SW 1271 (cell line): ENCODE results near the gene MUC20.
"Not testable (repeated sequence)": the region's sequence is repeated elsewhere in the genome, so short reads cannot be mapped to it uniquely, and the experiment has no call there.

ENCODE experiments used
- DNase-seq, 2 experiments: peaks; one replicate each; lab custom pipeline; 2025; lab: John Stamatoyannopoulos, UW

MUC20 gene

DNA sequence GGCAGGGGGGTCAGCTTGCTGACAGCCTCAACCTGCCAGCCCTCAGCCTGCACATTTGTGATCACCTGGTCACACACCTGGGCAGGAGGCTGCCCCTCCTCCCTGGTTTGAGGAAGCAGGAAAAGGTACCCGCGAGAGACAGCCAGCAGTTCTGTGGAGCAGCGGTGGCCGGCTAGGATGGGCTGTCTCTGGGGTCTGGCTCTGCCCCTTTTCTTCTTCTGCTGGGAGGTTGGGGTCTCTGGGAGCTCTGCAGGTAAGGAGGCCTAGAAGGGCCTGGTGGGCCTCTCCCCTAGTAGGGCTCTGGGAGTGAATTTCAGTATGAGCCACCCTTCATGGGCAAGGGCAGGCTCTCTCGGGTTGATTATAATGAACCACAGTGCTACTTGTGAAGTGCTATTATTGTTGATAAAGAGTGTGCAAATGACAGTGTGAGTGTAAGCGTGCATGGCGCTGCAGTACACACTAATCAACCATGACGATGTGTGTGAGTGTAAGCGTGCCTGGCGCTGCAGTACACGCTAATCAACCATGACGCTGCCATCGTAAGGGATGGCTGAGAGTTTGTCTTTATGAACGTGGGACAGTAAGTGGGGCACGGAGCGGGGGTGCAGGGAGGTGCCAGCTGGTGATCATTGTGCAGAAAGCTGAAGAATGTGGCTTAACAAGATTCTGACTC lies at the start of gene MUC20:
MUC20 (plus strand) TSS at position 148 of the 676 bp plus-strand sequence; CDS start at position 178, 30 bp downstream.
- DNase-seq = not testable (repeated sequence)

- DNase-seq = not testable (repeated sequence)
Measured at GRCh38 chr3:195671283-195671682, 49.5 kb upstream of the MUC20 start.

DNA sequence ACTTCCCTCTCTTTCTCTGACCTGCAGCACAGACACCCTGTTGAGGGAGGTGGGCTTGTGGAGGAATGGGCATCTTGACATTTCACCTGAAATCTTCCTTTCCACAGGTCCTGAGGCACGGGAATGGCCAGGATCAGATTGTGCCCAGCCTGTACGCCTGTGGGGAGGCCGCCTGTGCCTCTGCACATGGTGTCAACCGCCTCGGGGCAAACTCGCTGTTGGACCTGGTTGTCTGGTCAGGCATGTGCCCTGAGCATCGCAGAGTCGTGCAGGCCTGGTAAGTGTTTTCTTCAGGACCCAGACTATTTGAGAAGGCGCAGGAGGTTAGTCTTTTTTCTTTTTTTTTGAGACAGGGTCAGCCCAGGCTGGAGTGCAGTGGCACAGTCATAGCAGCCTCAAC lies 47.1 kb upstream of the MUC20 start:
- not testable (repeated sequence) for DNase-seq

DNA sequence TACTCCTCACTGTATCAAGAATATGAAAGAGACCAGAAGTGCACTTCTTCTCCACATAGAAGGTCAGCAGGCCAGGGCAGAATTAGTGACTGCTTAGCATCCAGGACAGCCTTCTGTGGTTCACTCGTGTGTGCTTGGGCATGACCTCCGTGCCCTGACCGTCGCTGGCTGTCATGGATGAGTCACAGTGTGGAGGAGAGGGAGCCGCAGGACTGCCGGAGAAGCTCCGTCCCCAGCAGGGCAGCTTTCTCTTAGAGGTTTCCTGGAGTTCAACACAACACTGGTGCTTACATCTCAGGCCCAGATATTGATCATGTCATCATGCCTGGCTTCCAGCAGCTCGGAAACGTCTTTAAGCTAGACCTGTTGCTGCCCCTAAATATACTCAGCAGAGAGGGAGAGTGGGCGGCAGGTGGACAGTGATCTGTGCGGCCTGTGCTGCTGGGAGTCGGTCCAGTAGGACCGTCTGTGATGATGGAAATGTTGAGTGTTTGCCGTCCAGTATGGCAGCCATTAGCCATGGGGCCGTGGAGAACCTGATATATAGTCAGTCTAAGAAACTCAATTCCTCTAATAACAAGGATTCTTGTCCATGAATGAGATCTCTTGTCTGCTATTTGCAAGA lies 42.3 kb upstream of the MUC20 start:
- not testable (repeated sequence) for DNase-seq

DNA sequence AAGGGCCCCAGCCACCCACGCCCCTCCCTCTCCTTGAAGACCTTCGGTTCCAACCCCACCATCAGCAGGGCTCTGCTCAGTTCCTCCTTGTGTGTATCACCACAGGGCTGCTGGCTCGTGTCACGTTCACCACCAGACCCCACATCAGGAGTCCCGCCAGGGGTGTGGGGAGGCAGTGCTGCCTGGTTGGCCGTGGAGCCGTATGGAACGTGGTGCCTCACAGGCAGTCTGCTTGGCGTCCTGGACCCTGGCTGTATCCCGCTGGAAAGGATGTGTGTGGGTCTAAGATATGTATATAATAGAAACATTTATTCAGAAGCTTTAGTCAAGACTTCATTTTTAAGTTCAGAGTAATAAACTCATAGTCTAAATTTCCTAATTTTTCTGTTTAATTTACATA lies 40.1 kb upstream of the MUC20 start:
- not testable (repeated sequence) for DNase-seq

DNA sequence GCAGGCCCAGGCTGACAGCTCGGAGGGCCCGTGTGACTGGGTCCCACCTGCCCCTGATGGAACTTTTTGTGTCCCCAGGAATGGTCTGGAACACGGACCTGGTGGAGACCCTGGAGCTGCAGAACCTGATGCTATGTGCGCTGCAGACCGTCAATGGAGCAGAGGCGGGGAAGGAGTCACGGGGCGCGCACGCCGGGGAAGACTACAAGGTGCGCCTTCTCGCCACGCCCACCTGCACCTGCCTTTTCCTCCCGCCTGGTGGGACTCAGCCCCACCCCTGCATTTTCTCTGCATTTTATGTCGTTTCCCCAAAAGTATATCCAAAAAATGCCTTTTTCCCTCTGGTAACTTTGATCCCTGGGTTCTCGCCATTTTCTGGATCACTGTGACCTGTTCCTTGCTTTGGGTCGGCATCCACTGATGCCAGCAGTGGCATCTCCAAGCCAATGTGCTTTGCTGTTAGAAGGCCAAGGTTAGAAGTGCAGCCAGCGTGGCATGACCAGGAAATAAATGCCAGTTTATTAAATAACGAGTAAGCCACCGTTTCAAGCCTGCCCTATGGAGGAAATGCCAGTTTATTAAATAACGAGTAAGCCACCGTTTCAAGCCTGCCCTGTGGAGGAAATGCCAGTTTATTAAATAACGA lies 39.2 kb upstream of the MUC20 start:
- DNase-seq = not testable (repeated sequence)

DNA sequence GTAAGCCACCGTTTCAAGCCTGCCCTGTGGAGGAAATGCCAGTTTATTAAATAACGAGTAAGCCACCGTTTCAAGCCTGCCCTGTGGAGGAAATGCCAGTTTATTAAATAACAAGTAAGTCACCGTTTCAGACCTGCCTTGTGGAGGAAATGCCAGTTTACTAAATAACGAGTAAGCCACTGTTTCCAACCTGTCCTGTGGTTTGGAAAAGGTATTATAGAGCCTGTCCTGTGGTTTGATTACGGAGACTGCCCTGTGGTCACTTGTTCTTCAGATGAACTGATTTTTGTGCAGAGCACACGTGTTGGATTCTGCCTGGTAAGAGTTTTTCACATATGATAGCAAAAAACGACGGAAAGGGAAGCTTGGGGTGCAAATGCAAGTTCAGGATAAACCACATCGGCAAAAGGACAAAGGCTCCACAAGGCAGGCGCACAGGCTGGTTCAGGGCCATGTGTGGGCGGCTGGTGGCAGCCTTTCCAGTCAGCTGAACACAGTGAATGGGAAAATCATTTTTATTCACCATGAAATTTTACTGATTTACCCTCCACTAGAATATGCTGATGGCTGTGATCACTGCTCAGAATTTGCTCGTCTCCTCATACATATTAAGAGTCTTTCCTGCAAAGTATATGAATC lies 38.6 kb upstream of the MUC20 start:
- DNase-seq = not testable (repeated sequence)

DNA sequence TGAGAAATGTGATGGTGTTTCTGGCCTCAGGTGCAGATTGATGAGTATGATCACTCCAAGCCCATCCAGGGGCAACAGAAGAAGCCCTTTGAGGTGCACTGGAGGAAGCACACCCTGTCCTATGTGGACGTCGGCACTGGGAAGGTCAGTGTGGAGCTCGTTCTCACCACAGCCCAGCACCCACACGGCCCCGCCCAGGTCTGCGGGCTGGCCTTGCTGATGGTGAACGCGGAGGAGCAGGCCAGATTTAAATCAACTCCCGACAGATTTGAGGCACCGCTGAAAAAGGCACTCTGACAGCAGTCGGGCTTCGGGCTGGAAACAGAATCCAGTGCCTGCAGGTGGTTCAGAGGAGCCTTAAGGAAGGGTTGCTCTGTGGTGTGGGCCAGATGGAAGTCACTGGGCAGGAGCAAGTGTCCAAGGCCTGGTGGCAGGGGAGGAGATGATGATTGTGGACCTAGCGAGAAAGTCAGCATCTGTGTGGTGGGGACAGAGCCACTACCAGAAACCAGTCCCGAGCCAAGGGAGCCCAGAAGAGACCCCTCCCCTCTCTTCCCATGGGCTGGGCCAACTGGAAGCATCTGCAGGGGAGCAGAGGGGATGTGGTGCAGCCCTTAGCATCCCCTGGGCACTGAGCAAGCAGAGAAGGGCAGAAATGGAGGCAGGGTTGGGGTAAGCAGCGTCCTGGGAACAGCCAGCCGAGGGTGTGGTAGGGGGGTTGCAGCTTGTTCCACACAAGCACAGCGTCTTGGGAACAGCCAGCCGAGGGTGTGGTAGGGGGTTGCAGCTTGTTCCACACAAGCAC lies 36.9 kb upstream of the MUC20 start:
- not testable (repeated sequence) for DNase-seq

- DNase-seq = not testable (repeated sequence)
Measured at GRCh38 chr3:195684527-195685257, 36.1 kb upstream of the MUC20 start.

DNA sequence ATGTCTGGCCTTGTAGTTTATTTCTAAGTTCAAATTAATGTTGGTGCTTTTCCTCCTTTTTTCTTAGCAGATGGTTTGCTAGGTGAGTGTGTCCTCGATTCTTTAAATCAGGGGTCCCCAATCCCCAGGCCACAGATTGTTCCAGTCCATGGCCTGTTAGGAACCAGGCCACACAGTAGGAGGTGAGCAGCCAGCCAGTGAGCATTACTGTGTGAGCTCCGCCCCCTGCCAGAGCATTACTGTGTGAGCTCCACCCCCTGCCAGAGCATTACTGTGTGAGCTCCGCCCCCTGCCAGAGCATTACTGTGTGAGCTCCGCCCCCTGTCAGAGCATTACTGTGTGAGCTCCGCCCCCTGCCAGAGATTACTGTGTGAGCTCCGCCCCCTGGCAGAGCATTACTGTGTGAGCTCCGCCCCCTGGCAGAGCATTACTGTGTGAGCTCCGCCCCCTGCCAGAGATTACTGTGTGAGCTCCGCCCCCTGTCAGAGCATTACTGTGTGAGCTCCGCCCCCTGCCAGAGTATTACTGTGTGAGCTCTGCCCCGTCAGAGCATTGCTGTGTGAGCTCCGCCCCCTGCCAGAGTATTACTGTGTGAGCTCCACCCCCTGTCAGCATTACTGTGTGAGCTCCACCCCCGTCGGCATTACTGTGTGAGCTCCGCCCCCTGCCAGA lies 34.1 kb upstream of the MUC20 start:
- DNase-seq = not testable (repeated sequence)

GRCh38 chr3:195687209-195687760 lies 33.5 kb upstream of the MUC20 start:
- DNase-seq = not testable (repeated sequence)

GRCh38 chr3:195688471-195689183 lies 32.2 kb upstream of the MUC20 start:
- not testable (repeated sequence) for DNase-seq

- DNase-seq = not testable (repeated sequence)
Measured at GRCh38 chr3:195689184-195690070, 31.4 kb upstream of the MUC20 start.

DNA sequence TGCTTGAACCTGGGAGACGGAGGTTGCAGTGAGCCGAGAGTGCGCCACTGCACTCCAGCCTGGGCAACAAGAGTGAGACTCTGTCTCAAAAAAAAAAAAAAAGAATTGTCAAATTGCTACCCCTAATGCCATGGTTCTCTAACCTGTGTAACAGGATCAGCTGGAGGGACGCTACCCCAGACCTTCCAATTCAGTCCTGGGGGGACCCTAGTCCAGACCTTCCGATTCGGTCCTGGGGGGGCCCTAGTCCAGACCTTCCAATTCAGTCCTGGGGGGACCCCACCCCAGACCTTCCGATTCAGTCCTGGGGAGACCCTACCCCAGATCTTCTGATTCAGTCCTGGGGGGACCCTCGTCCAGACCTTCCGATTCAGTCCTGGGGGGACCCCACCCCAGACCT lies 29.8 kb upstream of the MUC20 start:
- DNase-seq = no peak

DNA sequence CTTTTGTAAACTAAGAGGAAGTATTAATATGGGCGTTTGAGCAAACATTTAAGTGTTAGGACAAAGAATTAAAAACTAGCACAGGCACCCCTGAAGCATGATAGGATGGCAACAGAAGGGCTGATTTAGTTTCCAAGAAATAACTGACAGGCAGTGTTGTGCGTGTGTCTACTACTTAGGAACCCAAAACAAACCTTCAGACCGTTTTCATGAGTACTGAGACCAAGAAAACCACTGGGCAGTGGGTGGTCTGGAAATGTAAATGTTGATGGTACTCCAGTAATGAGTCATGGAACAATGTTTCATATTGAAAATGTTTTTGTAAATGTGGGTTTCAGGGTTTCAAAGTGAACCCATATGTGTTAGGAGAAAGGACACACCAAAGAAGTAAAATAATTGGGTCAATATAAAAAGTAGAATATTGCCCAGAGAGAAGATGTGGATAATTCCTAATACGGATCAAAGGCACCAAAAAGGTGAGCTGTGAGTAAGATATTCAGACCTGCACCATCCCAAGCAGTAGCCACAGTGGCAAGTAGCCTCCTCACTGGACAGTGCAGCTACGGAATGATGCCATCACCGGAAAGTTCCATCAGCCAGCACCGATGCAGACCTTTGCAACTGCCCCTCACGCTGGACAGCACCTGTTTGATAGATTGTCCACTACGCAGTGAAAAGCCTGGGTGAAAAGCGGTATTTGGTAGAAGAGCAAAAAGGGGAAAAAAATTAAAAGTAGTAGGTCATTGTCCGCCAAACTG lies 29.0 kb upstream of the MUC20 start:
- DNase-seq = not testable (repeated sequence)

DNA sequence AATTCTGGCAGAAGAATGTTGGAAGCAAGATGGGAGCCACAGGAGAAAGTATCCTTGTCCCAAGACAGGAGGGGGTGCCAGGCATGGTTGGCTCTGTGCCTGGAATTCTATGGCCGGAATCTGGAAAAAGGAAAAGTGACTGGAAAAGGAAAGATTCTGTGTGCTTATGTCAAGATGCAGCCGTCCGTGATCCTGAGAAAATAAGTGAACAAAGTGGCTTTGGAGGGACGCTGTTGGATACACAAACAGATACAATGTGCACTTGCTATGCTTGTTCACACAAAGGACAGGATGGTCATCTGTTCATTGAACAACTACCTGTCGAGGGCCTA lies 28.5 kb upstream of the MUC20 start:
- DNase-seq = no peak

DNA sequence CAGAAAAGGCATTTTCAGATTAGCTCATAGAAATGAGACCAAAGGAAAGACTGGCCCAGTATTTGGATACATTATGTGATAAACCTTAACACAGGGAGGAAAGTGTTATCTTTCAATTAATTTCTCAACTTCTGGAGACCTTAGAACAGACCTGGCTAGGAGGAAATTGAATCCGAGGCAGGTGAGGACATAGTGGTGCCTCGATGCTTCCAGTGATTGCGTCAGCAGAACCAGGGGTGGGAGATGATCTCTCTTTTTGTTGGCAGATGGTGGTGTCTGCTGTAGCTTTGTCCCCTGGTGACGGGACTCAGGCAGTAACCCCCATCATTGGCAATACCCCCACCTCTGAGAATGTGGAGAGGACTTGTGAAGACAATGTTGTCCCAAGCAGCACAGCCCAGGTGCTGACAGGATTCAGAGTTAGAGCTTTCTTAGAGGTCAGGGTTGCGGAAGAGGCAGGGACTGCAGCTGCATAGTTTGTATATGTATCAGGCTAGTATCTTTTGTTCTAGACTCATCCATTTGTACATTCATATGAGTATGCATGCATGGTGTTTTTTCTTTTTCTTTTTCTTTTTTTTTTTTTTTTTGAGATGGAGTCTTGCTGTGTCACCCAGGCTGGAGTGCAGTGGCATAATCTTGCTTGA lies 27.9 kb upstream of the MUC20 start:
- DNase-seq = no peak
